KOPT-K1 (cell line): ENCODE measurements around the gene ICA1.

ENCODE experiments used
- H3K27ac ChIP-seq: fragments of 200-600 bp; sonication (generic); 2 replicates; pipeline ENCODE4 v1.5.1; 2016; ENCODE audit warnings: antibody characterized with exemption, mild to moderate bottlenecking, low read depth, low read length; ENCODE audit not compliant: poor library complexity, severe bottlenecking
- H3K36me3 ChIP-seq: fragments of 200-600 bp; sonication (generic); 2 replicates; pipeline ENCODE4 v1.5.1; 2017; ENCODE audit warnings: antibody characterized with exemption, mild to moderate bottlenecking, low read length, moderate library complexity; ENCODE audit not compliant: insufficient read depth
- H3K9me3 ChIP-seq: fragments of 200-600 bp; sonication (generic); 2 replicates; pipeline ENCODE4 v1.5.1; 2017; ENCODE audit warnings: antibody characterized with exemption, low read length, mild to moderate bottlenecking; ENCODE audit not compliant: insufficient read depth, poor library complexity, severe bottlenecking

Gene ICA1

DNA sequence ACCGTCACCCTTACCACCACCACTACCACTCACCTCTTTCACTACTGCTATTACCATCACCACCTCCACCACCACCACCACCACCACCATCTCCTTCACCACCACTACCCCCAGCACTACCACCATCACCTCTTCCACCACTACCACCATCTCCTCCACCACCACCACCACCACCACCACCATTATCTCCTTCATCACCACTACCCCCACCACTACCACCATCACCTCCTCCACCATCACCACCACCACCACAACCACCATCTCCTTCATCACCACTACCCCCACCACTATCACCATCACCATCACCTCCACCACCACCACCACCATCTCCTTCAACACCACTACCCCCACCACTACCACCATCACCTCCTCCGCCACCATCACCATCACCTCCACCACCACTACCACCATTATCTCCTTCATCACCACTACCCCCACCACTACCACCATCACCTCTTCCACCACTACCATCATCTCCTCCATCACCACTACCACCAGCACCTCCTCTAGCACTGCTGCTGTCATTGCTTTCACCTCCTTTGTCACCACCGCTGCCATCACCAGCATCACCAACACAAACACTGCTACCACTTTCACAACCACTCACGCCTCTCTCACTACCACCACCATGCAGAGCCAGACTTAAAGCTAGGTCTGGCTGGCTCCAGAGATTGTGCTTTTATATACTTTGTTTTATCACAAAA is 109.3 kb downstream of the ICA1 start:
- Histone ChIP-seq H3K9me3 (no peaks in the 10 kb centered on the region), H3K36me3 (no peaks in the 10 kb centered on the region), H3K27ac (no peak overlapping the region)

GRCh38 chr7:8151161-8151725 is 110.7 kb downstream of the ICA1 start:
- no peaks in the 10 kb centered on the region for H3K9me3 ChIP-seq
- H3K36me3 ChIP-seq, result no peaks in the 10 kb centered on the region

DNA sequence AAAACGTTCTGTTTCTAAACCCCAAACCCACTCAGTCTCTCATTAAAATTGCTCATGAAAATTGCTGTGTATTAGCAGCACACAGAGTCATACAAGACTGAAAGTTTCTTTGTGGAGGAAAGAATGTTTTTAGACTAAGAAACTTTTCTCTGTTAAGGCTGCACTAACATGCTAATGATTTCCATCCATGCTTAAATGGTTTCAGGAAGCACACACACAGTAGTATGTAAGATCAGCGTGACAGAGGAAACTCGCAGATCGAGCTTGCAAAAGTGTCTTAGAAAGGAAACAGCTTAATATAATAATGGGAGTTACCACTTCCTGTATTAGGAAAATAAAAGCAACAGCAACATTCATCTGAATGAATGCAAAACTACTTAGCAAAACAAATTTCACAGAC is 112.7 kb downstream of the ICA1 start:
- H3K36me3 ChIP-seq, result no peaks in the 10 kb centered on the region
- no peaks in the 10 kb centered on the region for H3K9me3 ChIP-seq
- peak overlapping the region; percentile 33 for H3K27ac ChIP-seq

More at GRCh38 chr7:8151161-8151725, 110.7 kb downstream of the ICA1 start:
- no peak overlapping the region for H3K27ac ChIP-seq

DNA sequence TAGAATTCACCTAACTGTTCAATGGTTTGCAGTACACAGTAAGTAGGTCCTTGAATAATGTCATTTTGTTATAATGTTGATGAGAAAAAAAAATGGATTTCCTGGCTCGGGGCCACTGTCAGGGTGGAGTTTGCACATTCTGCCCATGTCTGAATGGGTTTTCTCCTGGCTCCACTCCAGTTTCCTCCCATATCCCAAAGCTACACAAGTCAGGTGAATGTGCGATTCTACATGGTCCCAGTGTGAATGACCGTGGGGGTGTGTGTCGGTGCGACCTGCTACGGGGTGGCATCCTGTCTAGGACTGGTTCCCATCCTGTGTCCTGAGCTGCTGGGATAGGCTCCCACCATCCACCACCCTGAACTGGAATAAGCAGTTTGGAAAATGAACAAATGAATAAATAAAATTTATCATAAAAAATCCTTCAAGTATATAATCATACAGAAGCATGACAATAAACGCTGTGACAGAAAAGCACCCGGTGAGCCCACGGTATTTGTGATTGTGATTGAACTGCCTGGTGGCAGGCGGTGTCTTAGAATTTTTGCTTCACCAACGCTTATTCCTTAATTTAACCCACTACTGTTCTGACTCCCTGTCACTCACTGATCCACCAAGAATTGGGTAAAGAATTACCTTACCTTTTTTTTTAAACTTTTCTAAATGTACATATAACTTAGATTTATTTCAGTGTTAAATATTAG is 114.1 kb downstream of the ICA1 start:
- H3K27ac ChIP-seq, result no peak overlapping the region
- no peaks in the 10 kb centered on the region for H3K9me3 ChIP-seq
- no peaks in the 10 kb centered on the region for H3K36me3 ChIP-seq

DNA sequence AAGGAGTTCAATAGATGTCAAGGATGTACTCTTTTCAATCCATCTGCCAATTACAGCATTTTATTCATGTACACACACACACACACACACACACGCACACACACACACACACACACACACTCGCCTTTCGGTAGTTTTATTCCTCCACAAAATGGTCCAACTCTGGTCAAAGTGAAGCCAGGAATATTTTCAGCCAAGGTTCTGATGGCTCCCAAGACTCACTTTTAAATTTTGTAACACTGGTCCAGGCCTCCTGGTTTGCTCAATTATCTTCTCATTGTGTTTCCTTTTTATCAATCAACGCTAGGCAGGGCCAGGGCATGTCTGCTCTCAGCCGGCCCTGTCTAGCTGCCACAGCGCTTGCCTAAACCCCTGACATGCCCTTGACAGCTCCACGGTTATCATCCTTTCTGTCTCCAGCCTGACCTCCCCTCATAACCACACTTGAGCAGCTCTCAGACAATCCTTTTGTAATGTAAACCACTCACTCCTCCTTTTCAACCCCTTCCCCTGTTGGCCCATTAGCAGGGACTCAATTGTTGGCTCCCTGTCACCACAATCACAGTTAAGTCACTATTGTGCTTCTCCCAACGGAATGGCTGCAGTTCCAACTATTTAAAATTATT is 115.1 kb downstream of the ICA1 start:
- no peaks in the 10 kb centered on the region for H3K9me3 ChIP-seq
- H3K27ac ChIP-seq, result no peak overlapping the region
- H3K36me3 ChIP-seq, result no peaks in the 10 kb centered on the region

- Histone ChIP-seq H3K27ac (no peak overlapping the region), H3K9me3 (no peaks in the 10 kb centered on the region), H3K36me3 (no peaks in the 10 kb centered on the region)
These were observed 115.7 kb downstream of the ICA1 start for GRCh38 chr7:8146106-8146787.

DNA sequence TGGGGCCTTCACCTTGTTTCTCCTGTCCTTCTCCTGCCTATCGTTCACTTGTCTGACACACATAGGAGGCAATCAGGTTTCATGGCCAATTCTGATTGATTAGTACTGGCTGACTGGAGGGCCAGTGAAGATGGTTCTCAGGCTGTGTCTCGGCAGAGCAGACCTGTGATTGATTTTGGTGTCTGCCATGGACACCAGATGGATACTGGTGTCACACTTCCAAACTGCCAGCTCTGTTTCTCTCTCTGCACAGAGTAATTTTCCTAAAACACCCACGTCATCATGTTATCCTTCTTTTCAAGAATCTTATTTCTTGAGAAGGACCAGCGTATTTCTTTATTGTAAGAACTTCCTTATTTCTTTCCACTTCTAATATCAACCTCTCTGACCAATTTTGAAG is 117.1 kb downstream of the ICA1 start:
- Histone ChIP-seq H3K27ac (no peak overlapping the region), H3K9me3 (no peaks in the 10 kb centered on the region), H3K36me3 (no peaks in the 10 kb centered on the region)

- Histone ChIP-seq H3K27ac (no peak overlapping the region), H3K36me3 (no peaks in the 10 kb centered on the region), H3K9me3 (no peaks in the 10 kb centered on the region)
These were observed 118.7 kb downstream of the ICA1 start for GRCh38 chr7:8143151-8143874.

DNA sequence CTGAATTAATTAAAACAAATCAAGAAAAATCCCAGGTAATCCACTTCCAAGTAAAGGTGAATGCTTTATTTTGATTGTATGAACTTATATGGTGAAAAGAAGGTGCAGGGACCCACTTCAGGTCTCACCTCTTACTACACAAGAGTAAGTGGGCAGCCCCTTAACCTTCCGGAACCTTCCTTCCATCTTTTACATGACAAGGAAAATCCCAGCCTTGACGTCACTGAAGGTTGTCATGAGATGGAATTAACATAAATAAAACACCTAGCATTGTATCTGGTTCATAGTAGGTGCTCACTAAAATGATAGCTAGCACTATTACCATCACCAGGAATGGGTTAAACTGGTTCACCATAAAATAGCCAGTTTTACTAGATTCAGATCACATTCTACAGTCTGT is 119.5 kb downstream of the ICA1 start:
- Histone ChIP-seq H3K9me3 (no peaks in the 10 kb centered on the region), H3K36me3 (no peaks in the 10 kb centered on the region), H3K27ac (no peak overlapping the region)

DNA sequence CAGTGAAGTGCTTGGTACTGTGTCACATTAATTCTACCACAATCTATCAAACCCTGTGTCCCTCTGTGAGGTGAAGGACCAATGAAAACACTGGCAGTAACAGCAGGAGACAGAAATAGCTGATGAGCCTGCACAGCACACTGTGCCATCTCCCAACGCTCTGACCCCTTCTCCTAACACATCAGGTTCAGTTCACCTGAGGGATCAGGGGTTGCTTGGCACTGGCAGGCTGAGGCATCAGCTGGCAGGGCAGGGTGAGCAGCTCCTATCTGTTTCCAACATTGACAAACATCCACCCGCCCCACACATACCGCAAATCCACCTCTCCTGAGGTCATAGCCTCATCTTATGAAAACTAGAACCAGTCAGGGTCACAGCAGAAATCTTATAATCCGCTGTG is 120.9 kb downstream of the ICA1 start:
- Histone ChIP-seq H3K9me3 (no peaks in the 10 kb centered on the region), H3K27ac (no peak overlapping the region), H3K36me3 (no peaks in the 10 kb centered on the region)

DNA sequence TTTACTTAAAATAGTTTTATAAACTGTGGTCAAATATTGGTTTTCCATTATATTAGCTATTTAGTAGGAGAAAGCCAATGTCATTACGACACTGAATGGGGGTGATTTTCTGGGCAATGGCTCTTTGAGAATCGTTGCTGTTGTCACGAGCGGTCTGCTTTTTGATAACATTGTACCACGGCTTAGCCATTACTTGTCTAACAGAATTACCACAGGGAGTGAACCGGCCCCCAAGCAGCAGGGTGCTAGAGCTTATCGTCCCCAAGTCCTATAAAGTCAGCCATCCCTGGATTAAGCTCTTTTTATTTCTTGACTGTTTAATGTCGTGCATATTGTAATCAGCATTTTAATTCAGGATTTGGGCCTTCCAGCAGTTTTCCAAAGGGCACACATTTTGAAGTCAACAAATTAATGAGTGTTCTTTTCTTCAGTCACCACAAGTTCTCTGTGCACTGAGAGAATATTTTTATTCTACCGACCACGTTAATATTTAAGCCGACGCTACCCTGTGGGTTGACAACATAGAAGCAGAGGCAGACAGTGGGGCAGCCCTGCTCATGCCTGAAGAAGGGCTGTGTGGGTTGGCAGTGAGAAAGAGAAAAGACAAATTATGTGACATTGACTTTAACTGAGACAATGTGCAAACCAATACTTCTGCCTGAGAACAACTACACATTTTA is 125.8 kb downstream of the ICA1 start:
- H3K27ac ChIP-seq, result no peak overlapping the region
- no peaks in the 10 kb centered on the region for H3K9me3 ChIP-seq
- no peaks in the 10 kb centered on the region for H3K36me3 ChIP-seq

DNA sequence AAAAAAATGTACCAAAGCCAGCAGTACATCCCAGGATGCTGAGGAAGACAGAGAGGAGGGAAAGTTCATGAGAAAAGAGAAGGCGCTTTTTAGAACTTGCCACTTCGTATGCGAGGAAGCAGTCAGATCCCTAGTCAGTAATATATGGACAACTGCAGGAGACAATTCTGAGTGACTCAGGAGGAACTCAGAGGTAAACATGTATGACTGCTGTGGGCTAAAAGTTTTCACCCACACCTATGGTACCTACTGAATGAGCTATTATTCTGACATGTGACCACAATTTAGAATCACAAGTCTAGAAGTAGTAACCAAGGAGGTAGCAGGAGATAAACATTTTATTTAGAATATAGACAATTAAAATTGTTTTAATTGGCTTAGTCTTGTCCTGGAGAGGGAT is 126.5 kb downstream of the ICA1 start:
- no peaks in the 10 kb centered on the region for H3K9me3 ChIP-seq
- no peaks in the 10 kb centered on the region for H3K36me3 ChIP-seq
- H3K27ac ChIP-seq, result no peak overlapping the region

- Histone ChIP-seq H3K27ac (peak overlapping the region; percentile 15), H3K36me3 (no peaks in the 10 kb centered on the region), H3K9me3 (no peaks in the 10 kb centered on the region)
These were observed 127.8 kb downstream of the ICA1 start for GRCh38 chr7:8134089-8134733.
